ENCODE data around the gene SLC36A4.

SLC36A4 gene

DNA sequence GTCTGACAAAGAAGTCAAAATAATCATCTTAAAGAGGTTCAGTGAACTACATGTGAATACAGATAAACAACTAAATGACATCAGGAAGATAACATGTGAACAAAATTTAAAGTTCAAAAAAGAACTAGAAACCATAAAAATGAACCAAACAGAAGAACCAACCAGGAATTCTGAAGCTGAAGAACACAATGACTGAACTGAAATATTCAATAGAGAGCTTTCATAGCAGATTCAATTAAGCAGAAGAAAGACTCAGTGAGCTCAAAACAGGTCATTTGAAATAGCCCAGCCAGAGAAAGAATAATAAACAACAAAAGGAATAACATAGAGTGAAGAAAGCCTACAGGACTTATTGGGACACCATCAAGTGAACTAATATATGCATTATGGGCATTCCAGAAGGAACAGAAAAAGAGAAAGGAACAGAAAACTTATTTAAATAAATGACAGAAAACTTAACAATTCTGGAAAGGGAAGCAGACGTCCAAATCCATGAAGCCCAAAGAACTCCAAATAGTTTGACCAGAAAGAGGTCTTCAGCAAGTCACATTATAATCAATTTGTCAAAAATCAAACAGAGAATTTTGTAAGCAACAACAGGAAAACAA lies 11.0 kb upstream of the SLC36A4 start:
- Histone ChIP-seq H3K9ac (ENCODE audit: low read length) (no peak overlapping the region), H3K27me3 (ENCODE audit: insufficient read depth, low read length, poor library complexity) (no peaks in the 10 kb centered on the region), H3K4me2 (ENCODE audit: low read length) (no peak overlapping the region), H3K4me3 (ENCODE audit: low read length) (no peak overlapping the region), H3K79me1 (ENCODE audit: low read length) (no peaks in the 10 kb centered on the region), H2BK5ac (ENCODE audit: low read length) (no peak overlapping the region), H3K23ac (ENCODE audit: low read length) (no peak overlapping the region), H3K56ac (ENCODE audit: low read length) (no peak overlapping the region), H3K79me2 (ENCODE audit: control insufficient read depth, insufficient read depth, low read length) (no peaks in the 10 kb centered on the region), H4K5ac (ENCODE audit: low read length) (no peak overlapping the region), H4K8ac (ENCODE audit: low read depth, low read length) (no peak overlapping the region), H2BK120ac (ENCODE audit: low read depth, low read length) (no peak overlapping the region), H2BK15ac (replicated peaks; ENCODE audit: low read depth) (no peak overlapping the region), H3K36me3 (ENCODE audit: control insufficient read depth, insufficient read depth, low read length) (no peaks in the 10 kb centered on the region), H3K4ac (ENCODE audit: low read depth, low read length) (no peak overlapping the region), H3K27ac (ENCODE audit: low read depth, low read length) (no peak overlapping the region), H2AK5ac (ENCODE audit: low read length) (no peak overlapping the region), H3K4me1 (ENCODE audit: control insufficient read depth, low read depth, low read length) (no peaks in the 10 kb centered on the region), H3K18ac (ENCODE audit: low read length) (no peak overlapping the region)
- no CpG with 5 or more reads among the region's 1 CpG for WGBS (ENCODE audit: extremely low coverage, insufficient coverage, low lambda C conversion rate)
- DNase-seq, result no peak

DNA sequence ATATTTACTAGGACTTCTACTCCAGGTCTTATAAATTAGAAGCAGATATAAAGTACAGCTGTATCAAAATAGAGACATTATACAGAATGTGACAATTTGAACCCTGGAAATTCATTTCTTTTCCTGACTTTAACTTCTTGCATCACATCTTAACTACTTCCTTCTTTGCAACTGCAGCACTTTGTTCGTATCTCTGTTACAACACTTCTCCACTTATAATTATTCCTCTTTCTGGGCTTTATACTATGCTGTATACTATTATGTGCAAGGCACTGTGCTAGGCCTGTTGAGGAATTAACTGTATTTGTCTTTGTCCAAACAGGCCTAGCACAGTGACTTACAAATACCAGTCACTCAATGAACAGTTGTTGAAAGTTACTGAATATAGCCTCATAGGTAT lies 1.8 kb upstream of the SLC36A4 start:
- Histone ChIP-seq H3K36me3 (ENCODE audit: control insufficient read depth, insufficient read depth, low read length) (no peaks in the 10 kb centered on the region), H4K5ac (ENCODE audit: low read length) (no peak overlapping the region), H2AK5ac (ENCODE audit: low read length) (no peak overlapping the region), H3K79me1 (ENCODE audit: low read length) (peaks cover 10% of the 10 kb centered on the region), H4K8ac (ENCODE audit: low read depth, low read length) (no peak overlapping the region), H3K23ac (ENCODE audit: low read length) (no peak overlapping the region), H2BK15ac (replicated peaks; ENCODE audit: low read depth) (no peak overlapping the region), H2BK5ac (ENCODE audit: low read length) (no peak overlapping the region), H3K56ac (ENCODE audit: low read length) (no peak overlapping the region), H3K4ac (ENCODE audit: low read depth, low read length) (no peak overlapping the region), H3K4me1 (ENCODE audit: control insufficient read depth, low read depth, low read length) (peaks cover 3% of the 10 kb centered on the region), H3K18ac (ENCODE audit: low read length) (no peak overlapping the region), H3K27ac (ENCODE audit: low read depth, low read length) (no peak overlapping the region), H2BK120ac (ENCODE audit: low read depth, low read length) (no peak overlapping the region), H3K9ac (ENCODE audit: low read length) (no peak overlapping the region), H3K79me2 (ENCODE audit: control insufficient read depth, insufficient read depth, low read length) (peaks cover 16% of the 10 kb centered on the region), H3K4me2 (ENCODE audit: low read length) (no peak overlapping the region), H3K4me3 (ENCODE audit: low read length) (no peak overlapping the region), H3K27me3 (ENCODE audit: insufficient read depth, low read length, poor library complexity) (no peaks in the 10 kb centered on the region)
- WGBS (ENCODE audit: extremely low coverage, insufficient coverage, low lambda C conversion rate), result no CpG with 5 or more reads among the region's 1 CpG
- DNase-seq, result no peak

DNA sequence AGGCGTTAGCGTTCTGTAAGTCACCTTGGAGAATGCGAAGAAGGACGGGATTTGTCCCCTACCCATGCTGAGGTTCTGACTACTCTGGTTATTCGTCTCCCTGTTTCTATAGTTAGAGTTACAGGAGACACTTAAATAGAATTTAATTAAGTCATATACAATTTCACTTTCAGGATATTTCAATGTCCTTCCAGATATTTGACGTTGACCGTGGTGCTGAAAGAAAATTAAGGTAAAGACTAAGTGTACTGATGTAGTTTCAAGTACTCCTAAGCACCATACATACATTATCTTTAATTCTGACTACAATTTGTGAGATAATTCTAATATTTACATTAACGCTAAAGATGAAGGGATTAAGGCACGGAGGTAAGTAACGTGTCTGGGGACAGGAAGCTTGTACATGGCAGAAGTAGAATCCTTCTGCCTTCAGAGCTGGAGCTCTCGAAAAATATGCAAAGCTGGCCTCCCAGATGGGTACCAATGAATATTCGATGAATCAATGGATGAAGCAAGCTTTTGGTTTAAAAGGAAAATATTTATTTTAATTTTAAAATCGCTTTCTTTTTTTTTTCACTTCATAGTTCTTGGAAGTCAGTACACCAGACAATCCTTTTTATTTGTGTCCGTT lies 539 bp upstream of the SLC36A4 start:
- Histone ChIP-seq H3K36me3 (ENCODE audit: control insufficient read depth, insufficient read depth, low read length) (no peaks in the 10 kb centered on the region), H2BK15ac (replicated peaks; ENCODE audit: low read depth) (no peak overlapping the region), H3K4me1 (ENCODE audit: control insufficient read depth, low read depth, low read length) (peaks cover 3% of the 10 kb centered on the region), H2AK5ac (ENCODE audit: low read length) (no peak overlapping the region), H3K27me3 (ENCODE audit: insufficient read depth, low read length, poor library complexity) (no peaks in the 10 kb centered on the region), H3K27ac (ENCODE audit: low read depth, low read length) (no peak overlapping the region), H2BK5ac (ENCODE audit: low read length) (no peak overlapping the region), H3K79me1 (ENCODE audit: low read length) (peaks cover 10% of the 10 kb centered on the region), H3K4ac (ENCODE audit: low read depth, low read length) (no peak overlapping the region), H4K5ac (ENCODE audit: low read length) (peak overlapping the region; percentile 97), H2BK120ac (ENCODE audit: low read depth, low read length) (no peak overlapping the region), H3K9ac (ENCODE audit: low read length) (peak overlapping the region; percentile 80), H3K4me2 (ENCODE audit: low read length) (peak overlapping the region; percentile 84), H3K4me3 (ENCODE audit: low read length) (peak overlapping the region; percentile 60), H3K18ac (ENCODE audit: low read length) (no peak overlapping the region), H3K56ac (ENCODE audit: low read length) (peak overlapping the region; percentile 92), H3K79me2 (ENCODE audit: control insufficient read depth, insufficient read depth, low read length) (peaks cover 17% of the 10 kb centered on the region), H3K23ac (ENCODE audit: low read length) (no peak overlapping the region), H4K8ac (ENCODE audit: low read depth, low read length) (no peak overlapping the region)
- no peak for DNase-seq
- WGBS (ENCODE audit: extremely low coverage, insufficient coverage, low lambda C conversion rate), result no CpG with 5 or more reads among the region's 14 CpGs

DNA sequence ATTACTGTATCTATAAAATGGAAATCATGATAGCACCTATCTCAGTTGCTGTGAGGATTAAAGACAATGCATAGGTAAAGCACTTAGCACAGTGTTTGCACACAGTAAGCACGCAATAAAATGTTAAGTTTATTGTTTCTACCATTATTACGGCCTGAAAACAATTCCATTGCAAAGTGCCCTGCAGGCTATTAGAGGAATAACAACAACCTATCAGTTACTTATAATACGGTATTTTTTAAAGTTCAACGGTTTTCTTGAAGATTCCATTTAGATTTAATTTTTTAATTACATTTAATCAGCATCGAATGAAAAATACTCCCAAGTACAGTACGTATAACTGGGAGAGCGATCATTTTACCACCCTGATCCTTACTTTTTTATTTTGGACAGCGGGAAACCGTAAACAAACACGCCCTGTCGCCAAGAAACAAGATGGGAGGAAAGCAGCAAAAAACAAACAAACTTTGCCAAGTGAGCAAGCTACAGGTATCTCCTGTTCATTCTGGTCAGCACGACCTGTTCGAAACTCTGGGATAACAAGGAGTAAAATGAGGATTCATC lies 893 bp downstream of the SLC36A4 start:
- Histone ChIP-seq H3K4me3 (ENCODE audit: low read length) (peak overlapping the region; percentile 87), H3K4ac (ENCODE audit: low read depth, low read length) (no peak overlapping the region), H4K8ac (ENCODE audit: low read depth, low read length) (no peak overlapping the region), H3K18ac (ENCODE audit: low read length) (peak overlapping the region; percentile 98), H3K79me2 (ENCODE audit: control insufficient read depth, insufficient read depth, low read length) (peaks cover 18% of the 10 kb centered on the region), H3K56ac (ENCODE audit: low read length) (peak overlapping the region; percentile 97), H3K4me2 (ENCODE audit: low read length) (peak overlapping the region; percentile 83), H3K79me1 (ENCODE audit: low read length) (peaks cover 10% of the 10 kb centered on the region), H4K5ac (ENCODE audit: low read length) (no peak overlapping the region), H2BK5ac (ENCODE audit: low read length) (no peak overlapping the region), H3K4me1 (ENCODE audit: control insufficient read depth, low read depth, low read length) (peaks cover 3% of the 10 kb centered on the region), H3K27me3 (ENCODE audit: insufficient read depth, low read length, poor library complexity) (no peaks in the 10 kb centered on the region), H2BK120ac (ENCODE audit: low read depth, low read length) (no peak overlapping the region), H3K23ac (ENCODE audit: low read length) (no peak overlapping the region), H2AK5ac (ENCODE audit: low read length) (no peak overlapping the region), H3K36me3 (ENCODE audit: control insufficient read depth, insufficient read depth, low read length) (no peaks in the 10 kb centered on the region), H3K27ac (ENCODE audit: low read depth, low read length) (no peak overlapping the region), H2BK15ac (replicated peaks; ENCODE audit: low read depth) (no peak overlapping the region), H3K9ac (ENCODE audit: low read length) (peak overlapping the region; percentile 94)
- no CpG with 5 or more reads among the region's 13 CpGs for WGBS (ENCODE audit: extremely low coverage, insufficient coverage, low lambda C conversion rate)
- DNase-seq, result no peak

DNA sequence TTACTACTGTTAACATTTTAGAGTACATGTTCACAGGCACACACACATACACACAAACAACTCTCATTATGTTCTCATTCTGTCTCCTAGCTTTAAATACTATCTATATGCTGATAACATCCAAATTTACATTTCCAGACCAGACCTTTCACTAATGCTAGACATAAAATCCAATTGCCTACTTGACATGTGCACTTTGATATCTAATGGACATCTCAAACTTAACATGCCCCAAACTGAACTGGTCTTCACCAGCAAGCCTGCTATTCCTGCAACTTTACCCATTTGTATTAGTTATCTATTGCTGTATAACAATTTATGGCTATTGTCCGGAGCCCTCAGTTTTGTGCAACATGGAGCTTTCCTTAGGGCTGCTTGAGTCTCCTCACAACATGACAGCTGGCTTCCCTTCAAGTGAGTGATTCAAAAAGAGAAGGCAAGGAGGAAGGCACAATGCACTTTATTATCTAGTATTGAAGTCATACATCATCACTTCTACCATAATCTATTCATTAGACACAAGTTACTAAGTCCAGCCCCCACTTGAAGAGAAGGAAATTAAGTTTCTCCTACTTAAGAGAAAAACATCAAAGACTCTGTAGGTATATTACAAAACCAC lies 3.0 kb downstream of the SLC36A4 start:
- Histone ChIP-seq H3K36me3 (ENCODE audit: control insufficient read depth, insufficient read depth, low read length) (no peaks in the 10 kb centered on the region), H3K79me1 (ENCODE audit: low read length) (peaks cover 14% of the 10 kb centered on the region), H3K9ac (ENCODE audit: low read length) (no peak overlapping the region), H2AK5ac (ENCODE audit: low read length) (no peak overlapping the region), H3K4me3 (ENCODE audit: low read length) (no peak overlapping the region), H4K8ac (ENCODE audit: low read depth, low read length) (no peak overlapping the region), H2BK15ac (replicated peaks; ENCODE audit: low read depth) (no peak overlapping the region), H3K18ac (ENCODE audit: low read length) (no peak overlapping the region), H3K4me1 (ENCODE audit: control insufficient read depth, low read depth, low read length) (peaks cover 5% of the 10 kb centered on the region), H3K27me3 (ENCODE audit: insufficient read depth, low read length, poor library complexity) (no peaks in the 10 kb centered on the region), H3K4me2 (ENCODE audit: low read length) (no peak overlapping the region), H3K79me2 (ENCODE audit: control insufficient read depth, insufficient read depth, low read length) (peaks cover 22% of the 10 kb centered on the region), H2BK120ac (ENCODE audit: low read depth, low read length) (no peak overlapping the region), H3K4ac (ENCODE audit: low read depth, low read length) (no peak overlapping the region), H3K23ac (ENCODE audit: low read length) (no peak overlapping the region), H3K27ac (ENCODE audit: low read depth, low read length) (no peak overlapping the region), H2BK5ac (ENCODE audit: low read length) (no peak overlapping the region), H4K5ac (ENCODE audit: low read length) (no peak overlapping the region), H3K56ac (ENCODE audit: low read length) (no peak overlapping the region)
- no CpG with 5 or more reads among the region's 1 CpG for WGBS (ENCODE audit: extremely low coverage, insufficient coverage, low lambda C conversion rate)
- no peak for DNase-seq
